OCI-LY7 (cell line): ENCODE data around the gene LINC01488. TPM values are rescaled to one million over a fixed set of nuclear protein-coding genes. Genes with fewer than 3 reads are reported as not detected.

ENCODE experiments used
- BruUV-seq: library from RNA; stranded (reverse); fragments of 400-500 nt; replicated peaks from 2 replicates; lab custom pipeline; 2021; lab: Mats Ljungman, UMichigan
- CTCF ChIA-PET: fragments of 300-600 bp; sonication (Branson Sonifier 250); formaldehyde crosslinking; loops from one replicate; lab custom pipeline; 2022; ENCODE audit warnings: antibody characterized with exemption; ENCODE audit not compliant: unreplicated experiment; lab: Charles Lee
- POLR2A ChIA-PET: fragments of 300-600 bp; sonication (Branson Sonifier 250); formaldehyde crosslinking; loops from one replicate; lab custom pipeline; 2022; ENCODE audit warnings: antibody characterized with exemption; lab: Charles Lee
- DNase-seq: peaks from one replicate; pipeline ENCODE4 v3.0.0-alpha.2; 2015; ENCODE audit warnings: low spot score
- H2AFZ ChIP-seq: fragments of 200-600 bp; sonication (generic), shearing (Covaris generic); 2 replicates; pipeline ENCODE4 v1.6.1; 2014; ENCODE audit warnings: mild to moderate bottlenecking, antibody characterized with exemption, low read length, moderate library complexity
- H3K27ac ChIP-seq: fragments of 200-600 bp; sonication (generic); 2 replicates; pipeline ENCODE4 v1.5.1; 2014; ENCODE audit warnings: mixed run types, low read depth, mild to moderate bottlenecking, moderate library complexity, low read length, inconsistent platforms; ENCODE audit not compliant: poor library complexity, severe bottlenecking
- H3K36me3 ChIP-seq: fragments of 200-600 bp; sonication (generic); 2 replicates; pipeline ENCODE4 v1.6.1; 2014; ENCODE audit warnings: mild to moderate bottlenecking, antibody characterized with exemption, low read length, moderate library complexity, mixed read lengths; ENCODE audit not compliant: insufficient read depth
- H3K4me1 ChIP-seq: fragments of 200-600 bp; sonication (generic); 2 replicates; pipeline ENCODE4 v1.5.1; 2014; ENCODE audit warnings: mild to moderate bottlenecking, low read length; ENCODE audit not compliant: insufficient read depth, poor library complexity, severe bottlenecking
- H3K4me2 ChIP-seq: fragments of 200-600 bp; sonication (generic); 2 replicates; pipeline ENCODE4 v1.6.1; 2014; ENCODE audit warnings: mild to moderate bottlenecking, low read length
- H3K4me3 ChIP-seq: fragments of 200-600 bp; sonication (generic); 2 replicates; pipeline ENCODE4 v1.5.1; 2014; ENCODE audit warnings: mild to moderate bottlenecking, low read depth, low read length; ENCODE audit not compliant: poor library complexity, severe bottlenecking
- H3K79me2 ChIP-seq: fragments of 200-600 bp; sonication (generic); 2 replicates; pipeline ENCODE4 v1.6.1; 2016; ENCODE audit warnings: low read depth, mild to moderate bottlenecking, low read length, moderate library complexity, mixed read lengths; ENCODE audit not compliant: insufficient read depth
- H3K9me2 ChIP-seq: fragments of 200-600 bp; sonication (generic); 2 replicates; pipeline ENCODE4 v1.6.1; 2016; ENCODE audit warnings: mild to moderate bottlenecking, low read length, mixed read lengths; ENCODE audit not compliant: insufficient read depth
- H3K9me3 ChIP-seq: fragments of 200-600 bp; sonication (generic); 2 replicates; pipeline ENCODE4 v1.6.1; 2014; ENCODE audit warnings: mild to moderate bottlenecking, mixed run types, low read length, mixed read lengths
- H4K20me1 ChIP-seq: fragments of 200-600 bp; sonication (generic); 2 replicates; pipeline ENCODE4 v1.6.1; 2014; ENCODE audit warnings: mild to moderate bottlenecking, antibody characterized with exemption, low read length, moderate library complexity, mixed read lengths; ENCODE audit not compliant: insufficient read depth
- EZH2phosphoT487 ChIP-seq: fragments of 200-600 bp; sonication (generic); IDR thresholded peaks from 2 replicates; pipeline ENCODE4 v1.6.1; 2018; ENCODE audit warnings: low read depth, borderline replicate concordance, mild to moderate bottlenecking, mixed run types, antibody characterized with exemption, low read length, moderate library complexity, mixed read lengths
- intact Hi-C: fragments of 100-400 bp; cut with micrococcal nuclease; formaldehyde crosslinking; loops from one replicate; pipeline ENCODE4 v1.10.0; 2022; ENCODE audit not compliant: unreplicated experiment
- total RNA-seq, 2 experiments: library from RNA; depleted of rRNA in 1 of 2; stranded (reverse); fragments of >200 nt in 1 of 2; shearing (Covaris generic) in 1 of 2; gene quantifications; 2 replicates each; pipeline ENCODE4 v1.2.3, GENCODE V29; 2014 to 2022
- TF ChIP-seq, protein P1 (sequence below): fragments of 200-600 bp; sonication (generic); conservative IDR thresholded peaks from 2 replicates; pipeline ENCODE4 v1.5.1; 2014; ENCODE audit warnings: mild to moderate bottlenecking, antibody characterized with exemption, low read length, moderate library complexity, mixed read lengths

LINC01488 gene
- total RNA-seq, 2 experiments from 2014 or later = not detected

DNA sequence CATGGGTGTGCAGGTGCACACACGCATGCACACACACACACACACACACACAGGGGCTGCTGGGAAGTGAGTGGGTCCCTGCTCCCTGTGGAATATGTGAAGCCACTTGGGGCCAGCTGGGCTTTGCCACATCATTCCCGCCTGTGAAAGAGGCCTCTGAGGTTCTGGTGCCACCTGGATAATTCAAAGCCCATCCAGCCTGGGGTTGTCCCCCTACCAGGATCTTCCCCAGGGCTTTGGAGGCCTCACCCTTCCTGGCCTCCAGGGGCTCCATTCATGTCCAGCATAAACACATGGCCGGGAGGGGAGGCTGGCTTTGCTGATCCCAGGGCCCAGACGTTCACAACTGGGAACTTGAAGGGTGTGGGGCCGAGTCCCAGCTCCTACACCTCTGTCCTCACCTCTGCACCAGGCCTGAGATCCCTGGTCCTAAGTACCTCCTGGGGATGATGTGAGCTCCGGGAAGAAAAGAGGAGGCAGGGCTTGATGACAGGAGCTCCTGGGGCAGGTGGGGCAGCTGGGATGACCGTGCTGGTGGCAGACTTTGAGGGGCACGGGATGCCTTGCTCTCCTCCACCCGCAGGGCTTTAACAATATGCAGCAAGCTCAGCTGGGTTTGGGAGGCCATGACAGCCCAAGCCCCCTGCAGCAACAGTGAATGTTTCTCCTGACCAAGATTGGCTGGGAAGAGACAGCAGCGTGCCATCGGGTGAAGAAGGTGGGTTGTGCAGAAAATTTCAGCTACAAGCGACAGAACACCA lies 14.2 kb downstream of the LINC01488 start:
- Histone ChIP-seq H3K9me3 (no peaks in the 10 kb centered on the region), H2AFZ (no peak overlapping the region), H3K79me2 (no peaks in the 10 kb centered on the region), H3K4me2 (no peak overlapping the region), H4K20me1 (no peaks in the 10 kb centered on the region), H3K4me3 (no peak overlapping the region), H3K9me2 (no peaks in the 10 kb centered on the region), H3K36me3 (no peaks in the 10 kb centered on the region), H3K27ac (no peak overlapping the region), H3K4me1 (no peaks in the 10 kb centered on the region)
- intact Hi-C loops = no loop called here
- no TSS peak for BruUV-seq
- TF ChIP-seq EZH2phosphoT487 = no peak
- TF ChIP-seq, protein P1, sequence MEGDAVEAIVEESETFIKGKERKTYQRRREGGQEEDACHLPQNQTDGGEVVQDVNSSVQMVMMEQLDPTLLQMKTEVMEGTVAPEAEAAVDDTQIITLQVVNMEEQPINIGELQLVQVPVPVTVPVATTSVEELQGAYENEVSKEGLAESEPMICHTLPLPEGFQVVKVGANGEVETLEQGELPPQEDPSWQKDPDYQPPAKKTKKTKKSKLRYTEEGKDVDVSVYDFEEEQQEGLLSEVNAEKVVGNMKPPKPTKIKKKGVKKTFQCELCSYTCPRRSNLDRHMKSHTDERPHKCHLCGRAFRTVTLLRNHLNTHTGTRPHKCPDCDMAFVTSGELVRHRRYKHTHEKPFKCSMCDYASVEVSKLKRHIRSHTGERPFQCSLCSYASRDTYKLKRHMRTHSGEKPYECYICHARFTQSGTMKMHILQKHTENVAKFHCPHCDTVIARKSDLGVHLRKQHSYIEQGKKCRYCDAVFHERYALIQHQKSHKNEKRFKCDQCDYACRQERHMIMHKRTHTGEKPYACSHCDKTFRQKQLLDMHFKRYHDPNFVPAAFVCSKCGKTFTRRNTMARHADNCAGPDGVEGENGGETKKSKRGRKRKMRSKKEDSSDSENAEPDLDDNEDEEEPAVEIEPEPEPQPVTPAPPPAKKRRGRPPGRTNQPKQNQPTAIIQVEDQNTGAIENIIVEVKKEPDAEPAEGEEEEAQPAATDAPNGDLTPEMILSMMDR = no peak
- ChIA-PET POLR2A (no interaction called here), CTCF (no interaction called here)
- DNase-seq = no peak

DNA sequence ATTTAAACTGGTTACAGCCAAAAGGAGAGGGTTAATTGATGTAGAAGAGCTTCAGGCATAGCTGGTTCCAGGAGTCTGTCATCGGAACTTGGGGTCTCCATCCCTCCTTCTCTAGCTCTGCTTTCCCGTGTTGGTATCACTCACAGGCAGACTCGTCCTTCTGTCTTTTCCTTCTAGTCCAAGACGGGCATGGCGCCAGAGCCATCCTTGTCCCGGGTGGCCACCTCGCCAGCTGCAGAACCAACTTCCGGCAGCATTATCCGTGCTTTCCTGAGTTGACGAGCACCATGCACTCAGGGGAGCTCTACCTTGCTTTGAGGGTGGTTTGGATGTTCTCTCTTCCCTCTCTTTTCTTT lies 14.7 kb downstream of the LINC01488 start:
- no peaks in the 10 kb centered on the region for H3K36me3 ChIP-seq
- H2AFZ ChIP-seq = no peak overlapping the region
- no peak overlapping the region for H3K27ac ChIP-seq
- H3K4me2 ChIP-seq = no peak overlapping the region
- H3K4me1 ChIP-seq = no peaks in the 10 kb centered on the region
- H3K4me3 ChIP-seq = no peak overlapping the region
- intact Hi-C loops = no loop called here
- no peaks in the 10 kb centered on the region for H3K9me3 ChIP-seq
- ChIA-PET POLR2A (no interaction called here), CTCF (no interaction called here)
- H3K79me2 ChIP-seq = no peaks in the 10 kb centered on the region
- BruUV-seq = no TSS peak
- no peak for DNase-seq
- no peaks in the 10 kb centered on the region for H3K9me2 ChIP-seq
- H4K20me1 ChIP-seq = no peaks in the 10 kb centered on the region
- TF ChIP-seq EZH2phosphoT487 = no peak
- TF ChIP-seq, protein P1 = no peak

DNA sequence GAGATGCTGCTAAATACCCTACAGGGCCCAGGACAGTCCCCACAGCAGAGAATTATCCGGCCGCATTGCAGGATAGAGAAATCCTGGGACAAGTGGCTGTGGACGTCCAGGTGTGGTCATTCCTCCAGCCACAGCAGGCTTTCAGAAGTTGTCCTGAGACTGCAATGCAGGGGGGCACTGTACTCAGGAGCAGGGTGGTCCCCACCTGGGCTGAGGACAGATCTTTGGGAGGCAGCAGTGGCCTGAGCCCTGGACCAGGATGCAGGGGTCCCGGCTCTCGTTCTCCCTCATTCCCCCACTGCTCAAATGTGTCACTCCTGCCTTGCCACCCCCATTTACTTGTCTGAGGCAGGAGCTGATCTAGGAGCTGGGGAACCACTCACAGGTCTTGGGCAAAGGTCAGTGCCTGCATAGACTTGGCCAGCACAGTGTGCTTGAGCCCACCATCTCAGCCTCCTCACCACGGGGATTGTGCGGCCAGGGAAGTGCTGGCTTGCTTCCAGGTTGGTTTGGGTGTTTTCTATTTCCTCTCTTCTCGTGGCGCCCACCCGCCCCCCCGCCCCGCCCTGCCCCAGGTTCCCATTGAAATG lies 15.3 kb downstream of the LINC01488 start:
- Histone ChIP-seq H3K36me3 (no peaks in the 10 kb centered on the region), H3K27ac (no peak overlapping the region), H3K9me2 (no peaks in the 10 kb centered on the region), H3K4me2 (no peak overlapping the region), H2AFZ (no peak overlapping the region), H3K4me1 (no peaks in the 10 kb centered on the region), H3K9me3 (no peaks in the 10 kb centered on the region), H3K79me2 (no peaks in the 10 kb centered on the region), H3K4me3 (no peak overlapping the region), H4K20me1 (no peaks in the 10 kb centered on the region)
- no peak for DNase-seq
- no TSS peak for BruUV-seq
- TF ChIP-seq EZH2phosphoT487 = no peak
- POLR2A ChIA-PET = interaction anchor here (0.7 kb wide), 1 partner anchor 225 kb away, joined by 7 read pairs; no protein-coding TSS in a partner anchor
- CTCF ChIA-PET = no interaction called here
- intact Hi-C loops = no loop called here
